Right ventricle myocardium inferior (tissue), 1 donor: ENCODE measurements around the gene RPA1. TPM values are rescaled to one million over a fixed set of nuclear protein-coding genes. Genes with fewer than 3 reads are reported as not detected.
A peak's percentile ranks its signal among the peaks of the same experiment; 100 is the strongest.
"Not testable (repeated sequence)": the region's sequence is repeated elsewhere in the genome, so short reads cannot be mapped to it uniquely, and the experiment has no call there.

Experiments used
- ATAC-seq: fragments of 200-7000 bp; cut with Tn5 transposase; one replicate; pipeline ENCODE4 v1.9.1; 2020; ENCODE audit warnings: mild to moderate bottlenecking, moderate library complexity
- DNase-seq: peaks from one replicate; pipeline ENCODE4 v3.0.0; 2021; ENCODE audit errors: missing footprints
- intact Hi-C: fragments of 100-400 bp; cut with DNase I; formaldehyde crosslinking; loops from one replicate; pipeline ENCODE4 v1.11.0; 2022
- total RNA-seq: library from RNA; stranded (reverse); fragmentation: NEBNext Ultra II Directional; extraction: Animal tissue kit (Norgen Biotek cat#: 25700); gene quantifications from one replicate; pipeline ENCODE4 v1.2.1, GENCODE V29; 2021
- donor health status: DM: no; HTN: yes; CAD: no; lungs with severe emphysema.

The RPA1 gene
- total RNA-seq, 1 donor from 2014 or later: 56.3 TPM

GRCh38 chr17:1868090-1868489, 38.3 kb downstream of the RPA1 start:
- ATAC-seq (no peak), DNase-seq (no peak)
- intact Hi-C loops: loop anchor here (5.0 kb wide), 1 partner anchor 146 kb away; the partner anchor contains the start of gene WDR81

GRCh38 chr17:1870592-1870991, 40.8 kb downstream of the RPA1 start:
- DNase-seq: no peak
- no peak for ATAC-seq
- intact Hi-C loops: no loop called here

GRCh38 chr17:1871756-1872155, 42.0 kb downstream of the RPA1 start:
- ATAC-seq: no peak
- intact Hi-C loops: no loop called here
- no peak for DNase-seq

GRCh38 chr17:1872254-1872653, 42.4 kb downstream of the RPA1 start:
- DNase-seq: no peak
- intact Hi-C loops: no loop called here
- ATAC-seq: no peak

- DNase-seq (no peak), ATAC-seq (no peak)
- intact Hi-C loops: no loop called here
Observed at GRCh38 chr17:1872976-1873375, 43.2 kb downstream of the RPA1 start.

- ATAC-seq (no peak), DNase-seq (no peak)
- intact Hi-C loops: no loop called here
Observed at GRCh38 chr17:1873418-1873817, 43.6 kb downstream of the RPA1 start.

GRCh38 chr17:1875597-1875996, 45.8 kb downstream of the RPA1 start:
- no peak for DNase-seq
- ATAC-seq: no peak
- intact Hi-C loops: no loop called here

GRCh38 chr17:1878419-1879121, 48.8 kb downstream of the RPA1 start:
- ATAC-seq (no peak), DNase-seq (no peak)
- intact Hi-C loops: no loop called here

GRCh38 chr17:1880851-1881630, 51.2 kb downstream of the RPA1 start:
- intact Hi-C loops: no loop called here
- ATAC-seq (peak; percentile 71), DNase-seq (no peak)

GRCh38 chr17:1882836-1883235, 53.0 kb downstream of the RPA1 start:
- intact Hi-C loops: no loop called here
- DNase-seq (no peak), ATAC-seq (no peak)

- DNase-seq: no peak
- intact Hi-C loops: no loop called here
- ATAC-seq: no peak
Observed at GRCh38 chr17:1883536-1883935, 53.7 kb downstream of the RPA1 start.

GRCh38 chr17:1888741-1889140, 58.9 kb downstream of the RPA1 start:
- intact Hi-C loops: no loop called here
- ATAC-seq (peak; percentile 23), DNase-seq (no peak)

GRCh38 chr17:1890758-1891450, 61.1 kb downstream of the RPA1 start:
- no peak for DNase-seq
- no peak for ATAC-seq
- intact Hi-C loops: no loop called here

- DNase-seq (no peak), ATAC-seq (no peak)
- intact Hi-C loops: no loop called here
Observed at GRCh38 chr17:1894753-1895339, 65.0 kb downstream of the RPA1 start.

GRCh38 chr17:1895479-1895878, 65.7 kb downstream of the RPA1 start:
- intact Hi-C loops, DNase-seq, ATAC-seq: not testable (repeated sequence)

GRCh38 chr17:1896243-1897104, 66.7 kb downstream of the RPA1 start:
- intact Hi-C loops: no loop called here
- ATAC-seq (no peak), DNase-seq (no peak)

- intact Hi-C loops: no loop called here
- DNase-seq (no peak), ATAC-seq (no peak)
Observed at GRCh38 chr17:1897105-1897656, 67.4 kb downstream of the RPA1 start.

- intact Hi-C loops: no loop called here
- no peak for DNase-seq
- ATAC-seq: no peak
Observed at GRCh38 chr17:1898332-1898731, 68.5 kb downstream of the RPA1 start.
